ENCODE results near the gene PWWP2A.

DNA sequence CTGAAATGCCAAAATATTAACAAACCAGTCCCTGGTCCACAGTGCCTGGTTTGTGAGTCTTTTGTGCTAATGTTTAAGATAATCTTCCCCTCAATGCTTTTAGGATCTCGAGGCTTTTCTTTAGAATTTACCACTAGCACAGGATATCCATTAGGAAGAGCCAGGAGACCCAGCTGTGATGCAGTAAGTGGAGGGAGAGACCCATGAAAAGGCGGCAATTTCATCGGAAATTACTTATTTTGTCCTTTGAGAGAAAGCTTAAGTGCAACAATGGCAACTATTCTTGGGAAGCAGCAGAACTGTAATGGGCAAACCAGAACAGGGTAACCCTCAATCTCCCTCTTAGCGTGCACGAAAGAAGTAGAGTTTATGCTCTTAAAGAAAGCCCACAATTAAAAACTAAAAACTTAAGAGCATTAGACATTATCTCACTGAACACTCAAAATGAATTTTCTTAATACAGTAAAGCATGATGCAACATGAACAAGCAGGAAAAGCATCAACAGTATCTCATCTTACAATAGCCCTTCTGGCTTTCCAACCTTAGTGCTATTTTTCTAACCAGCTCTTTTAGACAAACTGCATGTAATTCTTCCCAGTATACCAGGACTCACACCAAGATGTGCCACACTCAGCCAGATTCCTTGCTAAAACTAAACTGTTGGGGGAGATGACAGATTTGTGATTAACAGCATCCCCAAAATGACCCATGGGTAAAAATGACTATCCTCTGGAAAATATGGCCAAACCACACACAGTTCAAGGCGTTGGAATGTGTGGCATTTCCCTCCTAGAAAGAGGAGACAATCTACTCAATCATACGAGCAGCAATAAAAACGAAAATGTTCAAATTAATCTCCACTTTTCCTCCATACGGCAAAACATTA, 36.4 kb downstream of the PWWP2A start:
- TF ChIP-seq CTCF (IDR thresholded peaks at IDR 0.05), result no peak
- TF ChIP-seq, protein P1, sequence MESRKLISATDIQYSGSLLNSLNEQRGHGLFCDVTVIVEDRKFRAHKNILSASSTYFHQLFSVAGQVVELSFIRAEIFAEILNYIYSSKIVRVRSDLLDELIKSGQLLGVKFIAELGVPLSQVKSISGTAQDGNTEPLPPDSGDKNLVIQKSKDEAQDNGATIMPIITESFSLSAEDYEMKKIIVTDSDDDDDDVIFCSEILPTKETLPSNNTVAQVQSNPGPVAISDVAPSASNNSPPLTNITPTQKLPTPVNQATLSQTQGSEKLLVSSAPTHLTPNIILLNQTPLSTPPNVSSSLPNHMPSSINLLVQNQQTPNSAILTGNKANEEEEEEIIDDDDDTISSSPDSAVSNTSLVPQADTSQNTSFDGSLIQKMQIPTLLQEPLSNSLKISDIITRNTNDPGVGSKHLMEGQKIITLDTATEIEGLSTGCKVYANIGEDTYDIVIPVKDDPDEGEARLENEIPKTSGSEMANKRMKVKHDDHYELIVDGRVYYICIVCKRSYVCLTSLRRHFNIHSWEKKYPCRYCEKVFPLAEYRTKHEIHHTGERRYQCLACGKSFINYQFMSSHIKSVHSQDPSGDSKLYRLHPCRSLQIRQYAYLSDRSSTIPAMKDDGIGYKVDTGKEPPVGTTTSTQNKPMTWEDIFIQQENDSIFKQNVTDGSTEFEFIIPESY (IDR thresholded peaks at IDR 0.05; ENCODE audit: borderline replicate concordance, low read depth), result peak; percentile 84; the same call in 1 of the 2 replicates
